Measurements from ENCODE around the gene FGD6.

Gene FGD6

DNA sequence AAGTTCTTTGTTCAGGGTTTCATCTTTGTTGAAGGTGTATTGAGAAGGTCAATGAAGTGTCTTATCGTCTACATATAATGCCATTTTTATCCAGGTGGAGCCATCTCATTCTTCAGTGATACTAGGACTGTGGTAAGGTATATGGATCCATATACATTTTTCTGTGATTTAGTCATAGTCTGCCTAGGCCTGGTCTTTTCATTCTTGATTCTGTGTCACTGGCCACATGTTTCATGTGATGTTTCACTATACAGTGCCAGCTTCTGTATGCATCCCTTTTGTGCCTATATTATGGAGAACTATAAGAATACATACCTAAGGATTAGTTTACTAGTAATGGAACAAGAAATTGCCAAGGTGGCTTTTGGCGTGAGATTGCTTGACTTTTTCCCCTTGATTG, 40.9 kb upstream of the FGD6 start:
- Histone ChIP-seq H2AFZ (ENCODE audit: low read depth, low read length, severe bottlenecking) (no peak overlapping the region), H3K36me3 (ENCODE audit: low read length) (peaks cover 24% of the 10 kb centered on the region), H4K20me1 (ENCODE audit: low read depth, low read length) (no peaks in the 10 kb centered on the region), H3K27ac (ENCODE audit: low read depth, low read length) (no peak overlapping the region), H3K4me2 (ENCODE audit: low read depth, low read length, poor library complexity, severe bottlenecking) (no peak overlapping the region), H3F3A (ENCODE audit: insufficient read depth) (no peaks in the 10 kb centered on the region), H3K79me2 (ENCODE audit: insufficient read depth, low read length) (0 out of 2 replicates have a peak, but pooled peaks cover 4% of the 10 kb centered on the region), H3K4me3 (ENCODE audit: insufficient read depth, low read length, poor library complexity, severe bottlenecking) (no peak overlapping the region), H3K9me3 (ENCODE audit: insufficient read depth, low read length) (no peaks in the 10 kb centered on the region), H3K9me2 (replicated peaks; ENCODE audit: insufficient read depth, low read length) (no peaks in the 10 kb centered on the region), H3K27me3 (ENCODE audit: low read length) (no peaks in the 10 kb centered on the region), H3K9ac (ENCODE audit: low read length) (no peak overlapping the region)
- TF ChIP-seq, protein P1, sequence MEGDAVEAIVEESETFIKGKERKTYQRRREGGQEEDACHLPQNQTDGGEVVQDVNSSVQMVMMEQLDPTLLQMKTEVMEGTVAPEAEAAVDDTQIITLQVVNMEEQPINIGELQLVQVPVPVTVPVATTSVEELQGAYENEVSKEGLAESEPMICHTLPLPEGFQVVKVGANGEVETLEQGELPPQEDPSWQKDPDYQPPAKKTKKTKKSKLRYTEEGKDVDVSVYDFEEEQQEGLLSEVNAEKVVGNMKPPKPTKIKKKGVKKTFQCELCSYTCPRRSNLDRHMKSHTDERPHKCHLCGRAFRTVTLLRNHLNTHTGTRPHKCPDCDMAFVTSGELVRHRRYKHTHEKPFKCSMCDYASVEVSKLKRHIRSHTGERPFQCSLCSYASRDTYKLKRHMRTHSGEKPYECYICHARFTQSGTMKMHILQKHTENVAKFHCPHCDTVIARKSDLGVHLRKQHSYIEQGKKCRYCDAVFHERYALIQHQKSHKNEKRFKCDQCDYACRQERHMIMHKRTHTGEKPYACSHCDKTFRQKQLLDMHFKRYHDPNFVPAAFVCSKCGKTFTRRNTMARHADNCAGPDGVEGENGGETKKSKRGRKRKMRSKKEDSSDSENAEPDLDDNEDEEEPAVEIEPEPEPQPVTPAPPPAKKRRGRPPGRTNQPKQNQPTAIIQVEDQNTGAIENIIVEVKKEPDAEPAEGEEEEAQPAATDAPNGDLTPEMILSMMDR (IDR thresholded peaks at IDR 0.05; ENCODE audit: insufficient read depth, low read length, poor library complexity, severe bottlenecking), result no peak
- TF ChIP-seq EZH2phosphoT487 (conservative IDR thresholded peaks at IDR 0.05; ENCODE audit: low read length), result no peak

GRCh38 chr12:95257541-95257940, 40.3 kb upstream of the FGD6 start:
- Histone ChIP-seq H3K27ac (ENCODE audit: low read depth, low read length) (no peak overlapping the region), H3K79me2 (ENCODE audit: insufficient read depth, low read length) (0 out of 2 replicates have a peak, but pooled peaks cover 4% of the 10 kb centered on the region), H2AFZ (ENCODE audit: low read depth, low read length, severe bottlenecking) (no peak overlapping the region), H4K20me1 (ENCODE audit: low read depth, low read length) (no peaks in the 10 kb centered on the region), H3K27me3 (ENCODE audit: low read length) (no peaks in the 10 kb centered on the region), H3K9me2 (replicated peaks; ENCODE audit: insufficient read depth, low read length) (no peaks in the 10 kb centered on the region), H3F3A (ENCODE audit: insufficient read depth) (no peaks in the 10 kb centered on the region), H3K9me3 (ENCODE audit: insufficient read depth, low read length) (no peaks in the 10 kb centered on the region), H3K9ac (ENCODE audit: low read length) (no peak overlapping the region), H3K36me3 (ENCODE audit: low read length) (peaks cover 27% of the 10 kb centered on the region), H3K4me2 (ENCODE audit: low read depth, low read length, poor library complexity, severe bottlenecking) (no peak overlapping the region), H3K4me3 (ENCODE audit: insufficient read depth, low read length, poor library complexity, severe bottlenecking) (no peak overlapping the region)
- no peak for TF ChIP-seq EZH2phosphoT487 (conservative IDR thresholded peaks at IDR 0.05; ENCODE audit: low read length)
- TF ChIP-seq, protein P1 (IDR thresholded peaks at IDR 0.05; ENCODE audit: insufficient read depth, low read length, poor library complexity, severe bottlenecking), result no peak

DNA sequence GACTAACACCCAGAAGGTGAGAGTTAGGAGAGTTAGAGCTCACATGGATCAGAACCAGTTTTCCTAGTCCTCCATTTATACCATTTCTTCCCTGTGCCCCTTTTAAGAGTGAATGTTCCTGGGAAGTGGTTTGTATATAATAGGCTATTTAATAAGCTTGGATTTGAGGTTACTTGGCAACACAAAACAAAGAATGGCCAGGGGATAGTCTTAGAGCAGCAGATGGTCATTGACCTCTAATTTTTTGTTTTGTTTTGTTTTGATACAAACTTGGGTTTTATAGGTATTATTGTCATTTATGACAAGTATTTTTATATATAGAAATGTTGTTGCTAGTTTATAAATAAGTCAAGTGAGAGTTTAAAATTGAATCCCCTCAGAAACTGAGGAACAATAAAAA, 36.1 kb upstream of the FGD6 start:
- H3K79me2 ChIP-seq (ENCODE audit: insufficient read depth, low read length), result peaks cover 33% of the 10 kb centered on the region
- no peak overlapping the region for H3K4me2 ChIP-seq (ENCODE audit: low read depth, low read length, poor library complexity, severe bottlenecking)
- no peaks in the 10 kb centered on the region for H3K27me3 ChIP-seq (ENCODE audit: low read length)
- no peaks in the 10 kb centered on the region; the same call in 1 of the 2 replicates for H3F3A ChIP-seq (ENCODE audit: insufficient read depth)
- H3K9me3 ChIP-seq (ENCODE audit: insufficient read depth, low read length), result no peaks in the 10 kb centered on the region
- peaks cover 25% of the 10 kb centered on the region for H3K36me3 ChIP-seq (ENCODE audit: low read length)
- no peak overlapping the region for H3K27ac ChIP-seq (ENCODE audit: low read depth, low read length)
- no peaks in the 10 kb centered on the region for H3K9me2 ChIP-seq (replicated peaks; ENCODE audit: insufficient read depth, low read length)
- no peak overlapping the region for H3K4me3 ChIP-seq (ENCODE audit: insufficient read depth, low read length, poor library complexity, severe bottlenecking)
- no peak for TF ChIP-seq EZH2phosphoT487 (conservative IDR thresholded peaks at IDR 0.05; ENCODE audit: low read length)
- TF ChIP-seq, protein P1 (IDR thresholded peaks at IDR 0.05; ENCODE audit: insufficient read depth, low read length, poor library complexity, severe bottlenecking), result no peak
- no peaks in the 10 kb centered on the region for H4K20me1 ChIP-seq (ENCODE audit: low read depth, low read length)
- no peak overlapping the region for H2AFZ ChIP-seq (ENCODE audit: low read depth, low read length, severe bottlenecking)
- no peak overlapping the region for H3K9ac ChIP-seq (ENCODE audit: low read length)

Measured in SU-DHL-6 (cell line).